OCI-LY3 (cell line): ENCODE measurements around the gene SCARF1.

Source experiments
- CTCF ChIP-seq: fragments of 200-600, 300-600 bp; sonication (generic); IDR thresholded peaks from 2 replicates; pipeline ENCODE4 v1.5.1; 2014; ENCODE audit warnings: antibody characterized with exemption, low read length, low read depth
- EZH2phosphoT487 ChIP-seq: fragments of 200-600 bp; shearing (Covaris generic); IDR thresholded peaks from 2 replicates; pipeline ENCODE4 v1.6.1; 2018; ENCODE audit warnings: antibody characterized with exemption, mixed run types, low read depth

DNA sequence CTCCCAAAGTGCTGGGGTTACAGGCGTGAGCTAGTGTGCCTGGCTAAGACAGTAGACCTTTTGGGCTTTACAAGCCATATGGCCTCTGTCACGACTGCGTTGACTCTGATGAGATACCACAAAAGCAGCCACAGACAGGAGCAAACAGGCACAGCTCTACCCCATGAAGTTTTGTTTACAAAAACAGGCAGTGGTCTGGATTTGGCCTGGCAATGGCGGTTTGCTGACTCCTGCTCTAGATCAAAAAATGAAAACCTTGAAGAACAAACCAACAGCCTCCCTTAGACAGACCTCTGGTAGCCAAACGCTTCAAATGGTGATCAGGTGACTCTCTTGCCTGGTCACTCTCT lies 37.6 kb downstream of the SCARF1 start:
- TF ChIP-seq CTCF (no peak), EZH2phosphoT487 (no peak)
